HG02610 (cell line): ENCODE results near the gene MDGA2.
"Not testable (repeated sequence)": the region's sequence is repeated elsewhere in the genome, so short reads cannot be mapped to it uniquely, and the experiment has no call there.

Experiments
- ATAC-seq: cut with Tn5 transposase; IDR thresholded peaks from one replicate; pipeline ENCODE4 v1.9.1; 2021; ENCODE audit warnings: mild to moderate bottlenecking, moderate library complexity; ENCODE audit not compliant: unreplicated experiment

MDGA2 gene

DNA sequence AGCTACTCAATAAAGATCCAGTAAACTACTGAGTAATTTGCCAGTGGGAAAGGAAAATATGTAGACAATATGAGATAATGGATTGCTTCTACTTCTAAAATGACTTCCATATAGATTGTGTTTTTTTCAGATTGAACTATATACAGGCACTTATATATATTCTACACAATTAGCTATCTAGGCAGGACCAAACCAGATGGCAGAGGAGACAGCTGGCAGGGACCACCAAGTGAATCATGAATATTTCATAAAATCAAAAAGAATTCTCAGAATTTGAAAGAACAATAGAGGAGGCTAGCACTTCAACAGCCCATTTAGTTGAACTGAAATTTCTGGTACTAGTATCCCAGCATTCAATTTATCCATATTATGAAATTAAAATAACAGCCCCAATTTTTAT, 685.8 kb downstream of the MDGA2 start:
- ATAC-seq: no peak

DNA sequence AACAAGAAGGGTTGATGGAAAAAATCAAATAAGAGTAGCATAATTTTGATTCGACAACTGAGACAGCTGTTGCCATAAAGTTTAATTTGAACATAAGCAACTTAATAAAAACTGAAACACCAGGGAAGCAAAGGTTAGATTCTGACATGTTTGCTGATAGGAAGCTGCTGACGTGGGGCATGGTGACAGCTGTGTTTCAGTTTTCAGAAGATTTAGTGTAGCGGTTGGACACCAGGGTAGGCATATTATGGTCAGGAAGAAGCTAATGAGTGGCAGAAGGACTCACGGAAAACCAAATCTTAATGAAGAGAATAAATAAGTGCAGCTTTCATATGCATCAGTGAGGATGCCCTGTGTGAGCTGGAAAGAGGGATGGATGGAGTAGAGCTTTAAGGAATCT, 687.1 kb downstream of the MDGA2 start:
- ATAC-seq: no peak

DNA sequence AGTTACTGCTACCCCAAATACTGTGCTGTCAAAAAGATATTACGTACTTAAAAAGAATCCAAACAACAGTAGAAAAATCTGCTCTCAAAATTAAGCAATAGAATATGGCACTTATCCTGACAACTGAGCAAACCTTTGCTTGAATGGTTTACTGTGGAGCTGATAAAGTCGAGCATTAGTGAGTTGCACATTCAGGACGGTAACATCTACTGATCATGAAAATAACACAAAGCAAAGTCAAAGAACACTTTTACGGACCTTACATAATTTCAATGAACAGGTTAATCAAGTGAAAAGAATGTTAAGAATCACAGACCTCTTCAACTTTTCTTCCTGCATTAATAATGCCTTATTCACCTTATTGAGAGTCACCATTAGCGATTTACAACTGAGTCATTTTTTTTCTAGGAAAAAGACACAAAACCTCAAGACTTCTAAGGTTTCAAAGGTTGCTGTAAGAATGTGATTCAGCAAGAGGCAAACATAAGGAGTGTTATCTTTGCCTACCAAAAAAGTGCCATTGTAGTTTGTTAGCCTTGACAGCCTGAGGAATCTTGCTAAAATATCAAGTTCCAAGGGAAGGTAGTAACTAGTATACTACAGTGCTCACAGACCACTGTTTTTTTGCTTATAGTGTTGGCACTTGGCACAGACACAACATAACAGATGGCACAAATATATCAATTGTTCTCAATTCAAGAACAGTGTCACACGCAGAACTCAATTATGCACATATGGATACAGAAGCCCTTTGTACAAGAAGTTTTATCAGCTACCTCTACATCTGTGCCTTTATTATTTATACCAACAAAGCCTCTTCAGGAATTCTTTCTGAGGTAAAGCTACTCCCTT, 689.6 kb downstream of the MDGA2 start:
- no peak for ATAC-seq

DNA sequence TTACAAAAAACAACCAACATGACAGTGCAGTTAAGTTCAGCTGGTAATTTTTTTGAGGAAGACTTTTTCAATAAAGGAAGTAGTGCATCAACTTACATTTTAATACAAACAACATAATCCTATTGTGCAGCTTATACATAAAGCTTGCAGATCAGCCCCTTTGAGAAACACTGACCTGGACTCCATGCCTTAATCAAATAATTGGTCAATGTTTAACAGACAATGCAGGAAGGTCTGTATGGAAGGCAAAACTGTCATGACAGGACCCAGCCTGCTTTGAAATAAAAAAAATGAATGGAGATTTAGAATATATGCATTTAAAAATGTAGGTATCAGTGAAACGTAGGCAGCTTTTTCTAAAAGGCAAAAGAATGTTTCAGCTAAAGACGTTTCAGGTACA, 702.1 kb downstream of the MDGA2 start:
- ATAC-seq: no peak

DNA sequence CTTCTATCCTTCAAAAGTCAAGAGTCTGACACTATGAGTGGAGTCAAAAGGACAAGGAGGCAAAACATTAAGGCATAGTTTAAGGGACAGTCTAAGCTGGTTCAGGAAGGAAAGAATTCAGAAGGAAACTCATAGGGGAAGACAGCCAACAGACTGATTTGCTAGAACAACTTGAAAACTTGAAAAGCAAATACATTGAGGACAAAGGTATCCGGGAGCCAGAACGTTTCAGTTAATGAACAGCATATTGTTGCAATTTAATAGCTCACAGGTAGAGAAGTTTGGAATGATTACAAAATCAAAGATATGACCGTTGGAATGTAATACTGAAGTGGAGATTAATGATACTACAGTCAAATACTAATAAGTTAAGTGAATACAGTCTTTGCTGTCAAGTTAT, 711.0 kb downstream of the MDGA2 start:
- no peak for ATAC-seq

DNA sequence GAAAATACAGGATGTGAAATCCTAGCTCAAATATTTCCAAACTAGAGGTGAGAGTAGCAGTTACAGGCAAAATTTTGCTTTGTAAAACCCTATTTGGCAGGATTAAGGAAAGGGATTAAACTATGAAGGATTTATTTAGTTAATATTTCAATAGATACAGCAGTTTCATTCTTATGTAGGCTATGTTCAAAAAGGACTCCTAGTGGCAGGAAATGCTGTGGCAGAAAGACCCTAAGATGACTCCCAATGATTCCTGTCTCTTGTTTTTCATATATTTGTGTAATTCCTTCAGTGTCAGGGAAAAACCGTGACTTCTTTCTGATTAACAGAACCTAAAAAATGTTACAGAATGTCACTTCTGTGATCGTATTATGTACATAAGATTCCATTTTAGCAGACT, 724.3 kb downstream of the MDGA2 start:
- ATAC-seq: no peak

DNA sequence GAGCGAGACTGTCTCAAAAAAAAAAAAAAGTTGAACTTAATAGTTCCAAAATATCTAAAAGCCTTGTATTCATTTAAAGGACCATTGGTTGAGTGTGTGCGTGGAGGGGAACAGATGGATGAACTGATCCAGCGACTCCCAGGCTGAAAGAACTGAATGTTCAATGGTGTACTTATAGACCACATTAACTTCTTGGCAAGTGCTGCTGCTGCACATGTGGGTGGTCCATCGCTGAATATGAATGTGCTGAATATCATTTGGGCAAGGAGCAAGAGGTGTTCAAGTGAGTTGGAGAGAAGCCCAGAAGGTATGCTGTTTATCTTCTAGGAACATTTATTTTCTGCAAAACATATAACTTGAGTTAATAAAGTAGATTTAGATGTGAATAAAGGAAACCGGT, 734.8 kb downstream of the MDGA2 start:
- no peak for ATAC-seq

DNA sequence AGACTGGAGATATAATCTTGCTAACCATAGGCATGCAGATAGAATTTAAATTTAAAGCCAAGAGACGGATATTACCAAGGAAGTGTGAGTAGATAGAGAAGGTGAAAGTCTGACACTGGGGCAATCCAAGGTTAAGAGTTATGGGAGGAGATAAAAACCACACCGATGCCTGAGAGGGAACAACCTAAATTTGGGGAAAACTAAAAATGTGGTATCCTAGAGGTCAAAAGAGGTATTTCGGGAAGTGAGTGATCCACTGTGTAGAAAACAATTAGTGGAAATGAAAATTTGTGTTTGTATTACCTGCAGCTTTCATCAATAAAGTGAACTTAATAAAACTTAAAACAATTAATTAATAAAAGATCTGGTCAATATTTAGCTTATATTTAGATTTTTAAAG, 754.9 kb downstream of the MDGA2 start:
- no peak for ATAC-seq

DNA sequence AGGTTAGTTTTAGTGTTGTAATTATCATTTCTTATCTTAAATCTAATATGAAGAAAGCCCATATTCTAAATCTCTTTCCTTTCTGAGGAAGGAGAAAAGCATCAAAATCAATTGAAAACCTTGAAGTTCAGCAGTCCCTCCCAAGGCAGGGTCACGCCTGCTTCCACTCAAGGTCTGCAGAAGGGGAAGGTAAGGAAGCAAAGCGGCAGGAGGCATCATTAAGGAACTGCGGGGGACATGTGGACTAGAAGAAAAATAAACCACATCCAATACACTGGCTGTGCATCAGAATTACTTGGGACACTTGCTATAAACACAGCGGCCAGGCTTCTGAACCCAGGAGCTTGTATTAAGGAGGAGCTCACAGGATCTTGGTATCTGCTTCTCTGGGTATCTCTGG, 759.9 kb downstream of the MDGA2 start:
- not testable (repeated sequence) for ATAC-seq

DNA sequence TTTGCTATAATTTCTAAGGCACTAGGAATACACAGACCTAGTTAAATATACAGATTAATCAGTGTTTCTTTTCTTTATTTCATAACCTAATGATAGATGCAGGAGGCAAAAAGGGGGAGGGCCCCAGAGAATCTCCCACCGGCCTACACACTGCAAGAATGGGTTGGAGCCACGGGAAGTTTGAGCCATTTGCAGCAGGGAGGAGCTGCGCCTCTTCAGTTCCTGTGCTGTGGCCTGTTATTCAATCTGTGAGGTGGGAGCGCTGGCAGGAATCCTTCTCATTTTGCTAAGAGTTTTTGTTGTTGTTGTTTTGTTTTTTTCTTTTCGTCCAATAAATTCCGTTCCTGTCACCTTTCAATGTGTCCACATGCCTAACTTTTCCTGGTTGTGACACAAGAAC, 772.6 kb downstream of the MDGA2 start:
- no peak for ATAC-seq

DNA sequence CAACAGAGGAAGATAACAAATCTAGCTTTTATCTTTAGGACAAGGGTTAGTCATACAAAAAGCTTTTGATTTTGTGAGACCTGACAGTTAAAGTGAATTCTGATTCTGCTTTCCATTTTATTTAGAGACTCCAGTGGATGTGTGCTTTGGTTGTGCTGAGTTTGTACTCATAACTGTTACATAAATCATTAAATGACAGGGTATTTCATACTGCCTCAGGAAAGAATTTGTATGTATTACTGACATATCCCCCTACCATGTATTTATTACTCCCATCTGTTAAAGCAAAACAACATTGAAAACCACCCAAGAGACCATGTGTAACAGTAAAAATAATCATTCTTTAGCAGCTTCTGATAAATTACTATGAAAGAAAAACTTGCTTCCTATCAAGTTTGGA, 780.9 kb downstream of the MDGA2 start:
- no peak for ATAC-seq

DNA sequence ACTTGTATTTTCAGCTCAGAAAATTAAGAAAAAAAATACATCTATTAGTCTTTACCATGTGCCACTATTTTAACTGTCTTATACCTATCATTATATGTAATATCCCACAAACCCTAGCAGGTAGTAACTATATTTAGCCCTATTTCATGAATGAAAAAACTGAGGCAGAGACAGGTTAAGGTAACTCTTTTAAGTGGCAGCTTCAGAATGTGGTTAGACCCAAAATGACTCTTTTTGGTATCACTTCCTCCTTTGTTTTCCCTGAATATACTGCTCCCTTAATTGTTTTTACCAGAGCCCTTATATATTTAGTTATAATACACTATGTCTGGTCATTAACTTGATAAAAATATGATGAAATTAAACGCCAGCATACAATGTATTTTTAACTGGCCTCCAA, 788.3 kb downstream of the MDGA2 start:
- ATAC-seq: peak; percentile 92

DNA sequence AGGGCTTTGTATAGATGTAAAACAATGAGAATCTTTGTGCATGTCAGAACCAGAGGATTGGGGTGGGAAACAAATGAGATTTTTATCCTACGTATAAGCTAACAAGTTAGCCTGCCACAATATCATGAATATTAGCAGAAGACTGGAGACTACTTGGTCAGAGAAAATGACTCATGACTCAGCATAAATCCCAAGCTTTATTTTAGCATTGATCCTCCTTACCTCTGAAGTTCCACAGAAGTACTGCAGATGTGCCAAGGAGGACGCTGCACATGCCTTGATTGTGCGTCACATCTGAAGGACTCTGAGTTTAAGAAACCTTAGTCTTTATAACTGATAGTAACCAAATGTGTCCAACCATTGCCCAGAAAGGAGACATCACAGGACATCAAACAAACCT, 789.8 kb downstream of the MDGA2 start:
- no peak for ATAC-seq

DNA sequence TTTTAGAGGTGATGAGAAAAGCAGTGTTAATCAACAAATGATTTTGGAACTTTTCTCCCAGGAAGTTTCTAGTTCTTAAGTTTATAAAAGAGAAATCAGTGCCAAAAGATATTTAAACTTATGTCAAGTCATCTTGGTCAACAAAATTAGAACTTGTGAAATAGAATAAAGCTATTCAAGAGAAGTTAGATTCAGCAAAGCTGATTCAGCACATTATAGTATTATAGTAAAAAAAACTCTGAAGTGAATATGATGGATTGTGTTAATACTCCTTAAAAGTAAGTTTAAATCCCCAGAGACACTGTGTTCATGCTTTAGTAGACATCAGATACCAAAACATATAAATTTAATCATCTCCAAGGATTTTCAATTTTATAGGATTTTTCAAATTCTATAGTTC, 813.7 kb downstream of the MDGA2 start:
- no peak for ATAC-seq

DNA sequence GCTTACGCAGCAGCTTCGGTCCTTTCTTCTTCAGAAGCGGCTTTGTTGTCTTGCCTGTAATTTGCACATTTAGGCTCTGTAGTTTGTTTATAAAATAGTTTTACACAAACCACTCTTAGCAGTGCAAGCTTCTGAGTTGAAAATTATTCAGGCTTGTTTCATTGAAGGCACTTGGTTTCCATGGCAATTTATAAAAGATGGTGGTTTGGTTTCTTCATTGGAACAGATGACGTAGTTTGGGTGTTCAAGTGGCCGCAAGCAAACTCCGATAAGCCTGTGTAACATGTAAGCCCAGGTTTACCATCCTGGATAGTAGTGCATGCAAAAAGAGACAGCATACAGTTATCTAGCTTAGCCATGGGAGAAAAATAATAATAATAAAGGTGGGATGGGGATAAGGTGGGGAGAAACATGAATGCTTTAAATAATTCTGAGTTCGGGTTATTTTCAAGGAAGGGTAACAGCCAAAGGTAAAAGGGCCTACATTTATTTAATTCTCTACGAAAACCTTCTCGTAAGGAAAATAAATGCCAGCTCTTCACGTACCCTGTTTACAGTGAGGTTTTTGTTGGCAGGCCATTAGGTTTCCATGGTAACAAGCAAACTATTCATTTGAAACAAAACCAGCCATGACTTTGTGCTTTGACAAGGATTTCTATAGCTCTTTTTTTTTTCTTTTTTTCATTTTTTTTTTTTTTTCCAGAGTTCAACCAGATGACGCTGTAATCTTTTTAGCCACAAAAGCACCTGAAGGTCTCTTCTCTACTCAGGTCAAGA, 834.3 kb downstream of the MDGA2 start:
- ATAC-seq: no peak

DNA sequence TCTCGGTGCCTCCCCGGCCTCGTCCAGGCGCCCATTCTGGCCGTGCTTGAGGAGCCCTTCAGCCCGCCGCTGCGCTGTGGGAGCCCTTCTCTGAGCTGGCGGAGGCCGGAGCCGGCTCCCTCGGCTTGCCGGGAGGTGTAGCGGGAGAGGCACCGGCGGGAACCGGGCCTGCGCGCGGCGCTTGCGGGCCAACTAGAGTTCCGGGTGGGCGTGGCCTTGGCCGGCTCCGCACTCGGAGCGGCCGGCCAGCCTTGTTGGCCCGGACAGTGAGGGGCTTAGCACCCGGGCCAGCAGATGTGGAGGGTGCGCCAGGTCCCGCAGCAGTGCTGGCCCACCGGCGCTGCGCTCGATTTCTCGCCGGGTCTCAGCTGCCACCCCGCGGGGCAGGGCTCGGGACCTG, 855.1 kb downstream of the MDGA2 start:
- no peak for ATAC-seq

DNA sequence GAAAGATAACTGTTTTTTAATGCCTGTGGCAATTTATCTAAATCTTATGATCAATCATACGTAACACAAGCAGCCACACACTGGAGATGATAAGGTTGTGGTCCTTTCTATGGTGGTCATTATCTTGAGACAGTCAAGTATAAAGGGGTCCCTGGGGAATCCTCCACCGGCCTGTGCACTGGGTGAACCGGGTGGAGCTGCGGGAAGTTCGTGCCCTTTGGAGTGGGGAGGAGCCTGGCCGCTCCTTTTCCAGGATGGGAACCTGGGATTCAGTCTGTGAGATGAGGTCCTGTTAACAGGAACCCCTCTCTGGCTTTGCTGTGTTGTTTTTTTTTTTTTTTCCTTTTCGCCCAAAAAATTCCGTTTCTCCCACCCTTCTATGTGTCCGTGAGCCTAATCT, 856.3 kb downstream of the MDGA2 start:
- no peak for ATAC-seq

DNA sequence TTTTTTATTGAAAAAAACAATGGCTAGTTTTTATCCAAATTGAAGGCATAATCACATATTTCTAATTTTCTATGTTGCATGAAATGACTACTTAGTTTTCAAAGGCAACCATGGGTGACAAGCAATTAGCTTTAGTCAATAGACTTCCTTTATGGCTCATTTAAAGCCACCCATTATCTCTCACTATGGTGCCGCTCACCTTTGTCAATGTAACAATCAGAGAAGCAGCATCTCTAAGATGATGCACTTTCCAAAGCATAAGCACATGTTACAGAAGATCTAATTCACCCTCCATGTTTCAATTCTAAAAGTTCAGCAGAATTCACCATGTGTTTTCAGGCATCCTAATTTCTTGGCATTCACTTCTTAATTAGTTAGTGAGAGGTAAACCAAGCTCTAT, 857.3 kb downstream of the MDGA2 start:
- ATAC-seq: no peak

DNA sequence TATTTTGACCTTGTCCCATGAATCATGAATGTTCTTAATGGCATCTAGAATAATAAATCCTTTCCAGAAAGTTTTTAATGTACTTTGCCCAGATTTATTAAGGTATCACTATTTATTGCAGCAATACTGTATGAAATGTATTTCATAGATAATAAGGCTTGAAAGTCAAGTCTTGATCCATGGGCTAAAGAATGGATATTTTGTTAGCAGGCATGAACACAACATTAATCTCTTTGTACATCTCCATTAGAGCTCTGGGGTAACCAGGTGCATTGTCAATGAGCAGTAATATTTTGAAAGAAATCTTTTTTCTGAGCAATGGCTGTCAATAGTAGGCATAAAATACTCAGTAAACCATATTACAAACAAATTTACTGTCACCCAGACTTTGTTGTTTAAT, 882.3 kb downstream of the MDGA2 start:
- ATAC-seq: no peak
